ENCODE data around the gene LRIG2.
"Not testable (repeated sequence)": the region's sequence is repeated elsewhere in the genome, so short reads cannot be mapped to it uniquely, and the experiment has no call there.

Gene LRIG2

DNA sequence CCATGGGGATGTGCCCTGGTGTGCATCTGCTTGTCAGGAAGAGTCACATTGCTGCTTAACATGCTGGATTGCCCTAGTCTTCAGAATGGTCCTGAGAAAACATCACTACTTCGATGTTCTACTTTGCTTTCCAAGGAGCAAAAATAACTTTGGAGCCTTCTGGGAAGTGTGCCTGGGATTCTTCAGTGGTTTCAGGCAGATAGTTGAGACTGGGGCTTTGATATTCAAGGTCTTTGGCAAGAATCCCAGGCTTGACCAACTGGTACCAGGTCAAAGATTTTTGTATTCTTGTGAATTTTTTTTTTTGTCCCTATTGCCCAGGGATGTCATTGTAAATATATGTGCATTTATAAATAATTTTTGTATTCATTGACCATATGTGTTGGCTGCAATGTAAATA is 51.4 kb downstream of the LRIG2 start:
- no peak for DNase-seq (ENCODE audit: low read depth in 2 of 3, low spot score in 1 of 3)

DNA sequence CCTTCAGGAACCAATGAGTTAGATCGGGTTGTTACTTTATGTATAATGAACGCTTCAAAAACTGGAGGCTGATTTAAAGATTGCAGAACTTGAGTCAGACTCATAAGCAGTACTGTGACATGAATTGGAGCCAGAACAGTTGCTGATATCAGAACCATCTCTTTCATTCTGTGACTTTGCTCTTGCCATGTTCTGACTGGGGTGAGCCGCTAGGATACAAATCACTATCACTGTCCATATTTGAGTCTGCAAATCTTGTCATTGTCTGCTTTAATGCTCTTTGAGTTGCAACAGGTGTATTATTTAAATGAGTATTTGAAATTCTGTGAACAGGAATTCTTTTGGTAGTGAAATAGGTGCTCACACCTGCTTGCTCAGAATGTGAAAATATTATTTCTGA is 52.5 kb downstream of the LRIG2 start:
- DNase-seq (ENCODE audit: low read depth in 2 of 3, low spot score in 1 of 3) = no peak

DNA sequence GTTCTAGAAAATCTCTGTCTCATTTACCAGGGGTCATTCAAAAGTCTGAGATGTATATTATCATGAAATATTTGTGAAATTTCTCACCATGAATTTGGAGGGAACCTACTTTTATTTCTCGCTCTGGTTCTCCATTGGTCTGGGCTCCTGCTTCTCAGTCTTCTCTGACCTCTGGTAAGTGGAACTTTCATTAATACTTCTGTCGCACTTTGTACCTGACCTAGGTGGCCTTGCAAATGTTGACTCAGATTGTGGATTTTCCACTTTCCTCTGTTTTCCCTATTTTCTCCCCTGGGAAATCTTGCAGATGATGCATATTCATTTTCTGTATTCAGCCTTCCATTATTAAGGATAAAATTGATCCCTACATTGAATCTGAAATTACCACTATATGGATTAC is 53.2 kb downstream of the LRIG2 start:
- DNase-seq (ENCODE audit: low read depth in 2 of 3, low spot score in 1 of 3) = no peak

DNA sequence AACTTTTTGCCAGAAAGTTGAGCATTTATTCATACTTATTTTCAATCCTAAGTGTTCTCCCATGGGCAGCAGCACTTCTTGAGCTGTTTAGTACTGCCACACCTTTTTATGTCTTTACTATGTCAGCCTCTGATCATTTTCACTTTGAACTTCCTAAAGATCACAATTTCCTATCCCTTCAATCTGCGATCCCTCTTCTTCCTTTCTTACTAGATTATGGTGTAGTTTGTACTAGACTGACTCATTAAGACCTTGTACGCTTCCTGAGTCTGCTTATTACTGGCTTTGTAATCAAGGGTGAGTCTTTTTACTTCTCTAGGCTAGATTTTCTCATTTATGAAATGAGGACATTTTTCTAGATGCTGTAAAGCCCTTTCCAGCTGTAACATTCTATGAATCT is 55.1 kb downstream of the LRIG2 start:
- DNase-seq (ENCODE audit: low read depth in 2 of 3, low spot score in 1 of 3) = no peak

DNA sequence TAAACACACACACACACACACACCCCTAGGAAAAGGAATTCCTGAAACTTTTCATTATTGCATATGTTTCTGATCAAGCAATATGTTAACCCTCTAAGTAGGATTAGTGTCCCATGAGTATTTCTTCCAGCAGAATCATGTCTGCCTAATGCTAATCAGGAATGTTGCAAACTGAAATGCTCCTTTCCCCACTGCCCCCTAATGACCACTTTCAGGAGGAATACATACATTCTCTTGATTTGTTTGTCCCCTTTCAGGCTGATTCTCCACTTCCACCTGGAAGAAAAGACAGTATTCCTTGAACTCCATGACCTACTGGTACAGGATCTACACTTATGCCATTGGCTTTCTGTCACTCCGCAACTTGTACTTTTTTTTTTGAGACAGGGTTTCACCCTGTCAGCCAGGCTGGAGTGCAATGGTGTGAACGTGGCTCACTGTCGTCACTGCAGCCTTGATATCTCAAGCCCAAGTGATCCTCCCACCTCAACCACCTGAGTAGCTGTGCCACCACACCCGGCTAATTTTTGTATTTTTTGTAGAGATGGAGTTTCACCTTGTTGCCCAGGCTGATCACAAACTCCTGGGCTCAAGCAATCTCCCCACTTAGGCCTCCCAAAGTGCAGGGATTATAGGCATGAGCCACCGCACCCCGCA is 56.7 kb downstream of the LRIG2 start:
- no peak for DNase-seq (ENCODE audit: low read depth in 2 of 3, low spot score in 1 of 3)

DNA sequence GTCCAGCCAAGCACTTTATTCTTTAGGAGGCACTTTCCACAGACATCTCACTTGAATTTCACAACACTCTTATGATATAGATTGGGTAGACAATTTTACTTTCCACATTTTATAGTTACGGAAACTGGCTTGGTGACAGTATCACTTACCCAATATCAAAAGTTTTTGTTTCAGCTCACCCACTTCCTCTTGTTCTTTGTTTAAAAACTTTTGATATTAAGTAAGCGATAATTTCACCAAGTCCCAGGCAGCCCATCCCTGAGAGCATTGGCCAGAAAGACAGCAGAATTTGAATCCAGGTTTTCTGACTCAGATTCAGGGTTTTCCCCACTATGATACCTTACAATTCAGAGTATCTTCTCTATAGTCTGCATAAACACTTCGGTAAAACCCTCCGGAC is 60.0 kb downstream of the LRIG2 start:
- DNase-seq (ENCODE audit: low read depth in 2 of 3, low spot score in 1 of 3) = peak; percentile 8 to 24 (median 15)

DNA sequence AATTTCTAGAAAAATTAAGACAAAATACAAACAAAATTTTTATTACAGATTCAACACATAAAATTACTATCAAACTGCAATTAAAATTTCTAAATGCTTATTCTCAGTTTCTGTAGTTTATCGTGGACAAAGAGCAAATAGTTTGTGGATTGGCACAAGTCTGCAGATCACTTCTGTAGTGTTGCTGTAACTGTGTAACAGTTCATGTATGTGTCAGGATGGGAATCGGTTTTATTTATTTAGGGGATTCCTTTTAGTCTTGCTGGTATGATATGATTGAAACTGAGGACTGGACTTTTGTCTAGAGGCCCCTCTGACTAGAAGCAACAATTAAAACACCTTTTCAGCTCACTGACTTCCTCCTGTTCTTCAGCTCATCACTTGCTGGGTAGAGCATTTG is 60.8 kb downstream of the LRIG2 start:
- no peak for DNase-seq (ENCODE audit: low read depth in 2 of 3, low spot score in 1 of 3)

DNA sequence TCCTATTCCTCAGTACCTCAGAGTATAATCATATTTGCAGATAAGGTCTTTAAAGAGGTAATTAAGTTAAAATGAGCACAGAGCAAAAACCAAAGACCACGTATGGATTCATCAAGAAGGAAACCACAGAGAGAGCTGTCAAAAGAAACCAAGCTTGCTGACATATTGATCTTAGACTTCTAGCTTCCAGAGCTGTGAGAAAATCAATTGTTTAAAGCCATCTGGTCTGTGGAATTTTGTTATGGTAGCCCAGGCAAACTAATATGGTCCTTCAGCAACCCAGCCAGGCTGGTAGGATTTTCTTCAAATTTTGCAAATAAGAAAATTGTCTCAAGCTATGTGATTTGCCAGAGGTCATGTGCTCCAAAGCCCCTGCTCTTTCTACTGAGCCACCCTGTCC is 62.5 kb downstream of the LRIG2 start:
- DNase-seq (ENCODE audit: low read depth in 2 of 3, low spot score in 1 of 3) = no peak

DNA sequence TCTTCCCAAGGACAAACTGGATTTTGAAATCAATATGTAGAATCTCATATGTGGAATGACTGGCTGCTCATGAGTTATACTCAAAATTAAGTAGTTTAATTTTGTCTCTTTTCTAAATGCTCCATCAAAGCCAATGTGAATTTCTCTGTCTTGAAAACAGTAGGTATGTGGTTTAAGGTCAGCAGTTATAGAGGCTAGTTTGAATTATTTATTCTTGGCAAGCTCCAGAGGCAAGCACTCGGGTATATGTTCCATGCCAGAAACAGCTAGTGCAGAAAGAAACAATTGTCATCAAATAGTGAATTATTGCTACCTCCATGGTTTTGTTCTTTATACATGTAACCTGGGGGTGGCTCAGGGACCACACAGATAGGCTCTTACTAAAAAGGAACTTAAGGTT is 63.5 kb downstream of the LRIG2 start:
- DNase-seq (ENCODE audit: low read depth in 2 of 3, low spot score in 1 of 3) = no peak

DNA sequence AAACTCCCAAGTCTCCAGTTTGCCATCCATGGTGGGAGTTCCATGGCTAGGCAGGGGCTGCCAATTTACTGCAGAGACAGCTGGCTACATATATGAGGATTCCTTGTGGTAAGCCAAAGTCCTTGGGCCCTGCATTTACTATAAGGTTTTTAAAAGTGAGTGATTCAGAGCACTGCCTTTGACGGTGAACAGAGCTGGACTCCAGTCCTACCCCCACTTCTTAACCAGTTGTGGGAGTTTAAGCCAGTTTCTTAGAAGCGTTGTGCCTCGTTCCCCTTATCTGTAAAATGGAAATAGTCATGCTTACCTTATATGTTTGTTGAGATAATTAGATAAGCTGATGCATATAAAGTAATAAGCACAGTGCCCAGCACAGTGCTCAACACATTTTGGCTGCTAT is 64.6 kb downstream of the LRIG2 start:
- DNase-seq (ENCODE audit: low read depth in 2 of 3, low spot score in 1 of 3) = no peak

DNA sequence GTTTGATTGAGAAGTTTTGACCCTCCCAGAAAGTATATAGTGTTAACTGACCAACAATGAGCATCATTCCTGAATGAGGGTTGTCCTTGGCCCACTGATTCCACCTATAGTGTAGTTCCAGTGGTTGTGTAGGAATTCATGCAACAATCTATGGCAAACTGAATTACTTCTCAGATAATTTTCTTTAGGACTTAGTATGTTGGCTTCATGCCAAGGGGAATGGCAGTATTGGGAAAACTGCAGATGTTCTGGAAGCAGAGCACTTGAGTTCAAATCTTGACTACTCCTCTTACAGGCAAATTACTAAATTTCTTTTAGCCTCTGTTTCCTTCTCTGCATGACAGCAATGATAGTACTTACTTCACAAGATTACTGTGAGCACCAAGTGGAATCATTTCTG is 65.8 kb downstream of the LRIG2 start:
- no peak for DNase-seq (ENCODE audit: low read depth in 2 of 3, low spot score in 1 of 3)

DNA sequence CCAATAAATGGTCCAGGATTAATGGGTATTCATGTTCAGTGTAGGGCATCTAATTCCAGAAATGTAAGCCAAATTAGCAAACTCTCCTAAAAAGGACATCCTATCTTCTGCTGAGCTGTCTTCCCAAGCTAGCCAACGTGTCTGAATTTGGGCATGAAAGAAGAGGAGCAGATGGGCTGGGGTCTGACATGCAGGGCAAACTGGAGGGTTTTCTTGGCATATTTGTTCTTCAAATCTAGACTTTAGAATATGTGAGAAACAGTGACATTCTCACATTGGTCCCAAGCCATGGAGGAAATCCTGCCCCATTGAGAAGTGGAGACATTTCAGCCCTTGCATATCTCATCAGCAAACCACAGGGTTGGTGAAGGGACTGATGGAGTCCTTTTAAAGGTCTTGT is 67.2 kb downstream of the LRIG2 start:
- DNase-seq (ENCODE audit: low read depth in 2 of 3, low spot score in 1 of 3) = no peak

DNA sequence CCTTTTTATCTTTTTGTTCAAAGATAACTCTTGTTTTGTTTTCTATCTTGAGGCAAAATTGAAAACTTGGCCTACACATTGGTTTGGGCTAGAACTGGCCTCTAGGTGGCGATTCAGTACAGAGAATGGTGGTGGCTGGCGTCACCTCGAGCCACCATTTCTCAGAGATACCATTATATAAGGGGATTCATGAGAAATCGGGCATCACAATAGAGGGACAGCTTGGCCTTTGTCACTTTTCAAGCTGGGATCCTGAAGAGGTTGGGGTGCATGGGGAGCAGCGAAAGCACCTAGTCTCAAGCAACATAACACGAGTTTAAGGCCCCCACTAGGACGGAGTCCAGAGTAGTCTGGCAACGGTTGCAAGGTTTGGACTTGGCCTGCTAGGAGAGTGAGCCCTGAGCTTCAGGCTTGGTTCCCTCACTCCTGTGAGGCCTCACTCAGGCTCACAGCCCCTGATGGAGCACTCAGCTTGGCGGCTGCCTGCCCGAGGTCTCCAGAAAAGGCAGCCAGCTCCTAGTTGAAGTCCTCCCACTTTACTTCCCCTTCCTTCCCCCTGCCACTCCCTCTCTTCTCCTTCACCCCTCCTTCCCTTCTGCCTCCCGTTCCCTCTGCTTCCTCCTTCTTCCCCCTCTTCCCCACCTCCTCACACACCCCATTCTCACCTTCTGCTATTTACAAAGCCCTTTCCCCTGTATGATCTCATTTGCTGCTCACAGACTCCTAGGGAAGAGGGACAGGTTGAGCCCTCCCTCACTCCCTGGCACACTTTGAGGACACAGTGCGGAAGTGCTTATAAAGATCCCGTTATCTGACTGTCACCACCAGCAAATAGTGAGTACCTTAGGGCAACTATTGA is 67.8 kb downstream of the LRIG2 start:
- DNase-seq (ENCODE audit: low read depth in 2 of 3, low spot score in 1 of 3) = peak; percentile 15 to 57 (median 21)

DNA sequence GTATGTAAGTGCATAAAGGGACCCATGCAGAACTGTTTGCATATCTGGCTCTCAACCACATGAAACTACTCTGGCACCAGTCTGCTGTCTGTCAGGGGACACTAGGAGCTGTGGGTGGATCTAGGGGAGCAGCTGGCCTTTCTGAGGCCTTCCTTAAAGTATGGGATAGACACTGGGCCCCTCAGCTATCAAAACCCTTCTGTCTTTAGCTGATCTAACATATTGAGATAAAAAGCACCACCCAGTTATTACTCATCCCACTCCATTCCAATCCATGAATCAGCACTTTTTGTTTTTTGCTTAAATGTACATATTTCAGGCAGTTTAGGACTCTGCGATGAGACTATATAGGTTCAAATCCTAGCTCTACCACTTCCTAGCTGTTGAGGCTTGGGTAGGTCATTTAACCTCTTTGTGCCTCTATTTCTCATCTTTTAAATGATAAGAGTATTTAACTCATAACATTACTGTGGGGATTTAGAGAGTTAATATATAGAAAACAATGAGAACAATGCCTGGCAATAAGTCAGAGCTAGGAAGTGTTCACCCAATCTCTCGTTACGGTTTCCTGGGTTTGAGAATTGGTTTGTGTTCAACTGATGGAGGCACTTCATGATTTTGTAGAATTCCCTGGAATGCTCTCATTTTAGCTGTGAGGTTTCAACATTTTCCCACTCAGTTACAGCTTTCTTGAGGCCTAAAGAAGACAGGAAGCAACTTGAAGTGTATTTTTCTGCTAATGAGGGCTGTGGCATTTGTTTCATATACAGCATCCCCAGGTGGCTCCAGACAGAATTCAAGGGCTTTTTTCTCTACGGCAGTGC is 68.9 kb downstream of the LRIG2 start:
- no peak for DNase-seq (ENCODE audit: low read depth in 2 of 3, low spot score in 1 of 3)

DNA sequence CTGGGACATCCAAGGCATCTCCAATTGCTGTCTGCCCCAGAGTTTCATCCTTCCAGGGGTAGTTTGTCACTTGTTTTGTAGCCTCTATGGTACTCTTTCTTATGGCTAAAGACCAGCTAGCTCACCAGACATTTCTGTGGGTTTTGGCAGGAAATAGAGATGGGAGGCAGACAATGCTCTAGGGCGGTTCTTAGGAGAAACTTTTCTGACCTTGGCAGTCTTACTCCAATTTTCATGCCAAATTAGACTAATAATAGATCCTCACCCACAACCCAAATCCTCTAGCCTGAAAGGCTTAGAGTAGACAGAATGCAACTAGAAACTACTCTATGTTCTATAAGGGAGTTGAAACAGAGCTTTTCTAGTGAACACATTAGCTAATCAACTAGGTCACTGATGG is 69.8 kb downstream of the LRIG2 start:
- DNase-seq (ENCODE audit: low read depth in 2 of 3, low spot score in 1 of 3) = no peak

DNA sequence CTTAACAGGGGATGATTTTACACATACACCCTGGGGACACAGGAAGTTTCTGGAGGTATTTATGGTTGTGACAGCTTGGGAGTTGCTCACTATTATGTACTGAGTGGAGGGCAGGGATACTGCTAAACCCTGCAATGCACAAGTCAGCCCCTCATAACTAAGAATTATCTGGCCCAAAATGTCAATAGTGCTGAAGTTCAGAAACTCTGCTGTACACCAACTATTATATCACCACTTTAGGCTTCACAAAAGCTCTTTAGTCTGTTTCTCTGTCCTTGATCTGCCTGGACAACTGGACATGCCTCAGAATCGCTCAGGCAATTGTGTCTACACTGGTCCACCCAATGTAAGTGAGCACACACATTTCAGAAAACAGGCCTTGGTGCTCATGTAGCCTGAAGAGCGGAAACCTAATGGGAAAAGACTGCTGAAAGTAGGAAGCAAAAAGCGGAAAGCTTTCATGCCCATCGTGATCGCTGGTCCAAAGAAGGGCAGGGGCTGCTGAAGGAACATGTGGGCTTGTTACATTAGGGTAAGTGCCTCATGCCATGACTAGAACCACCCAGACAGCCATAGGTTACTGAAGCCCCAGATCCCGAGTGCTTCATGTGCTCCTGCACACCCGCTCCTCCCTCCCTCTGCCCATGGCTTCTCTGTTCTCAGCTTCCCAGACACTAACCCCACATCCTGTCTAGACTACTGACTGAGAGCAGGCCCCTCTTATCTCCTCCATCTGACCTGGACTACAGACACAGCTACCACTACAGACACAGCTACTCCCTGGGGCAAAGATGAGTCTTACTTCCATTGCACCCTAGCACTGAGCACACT is 73.5 kb downstream of the LRIG2 start:
- DNase-seq (ENCODE audit: low read depth in 2 of 3, low spot score in 1 of 3) = no peak

DNA sequence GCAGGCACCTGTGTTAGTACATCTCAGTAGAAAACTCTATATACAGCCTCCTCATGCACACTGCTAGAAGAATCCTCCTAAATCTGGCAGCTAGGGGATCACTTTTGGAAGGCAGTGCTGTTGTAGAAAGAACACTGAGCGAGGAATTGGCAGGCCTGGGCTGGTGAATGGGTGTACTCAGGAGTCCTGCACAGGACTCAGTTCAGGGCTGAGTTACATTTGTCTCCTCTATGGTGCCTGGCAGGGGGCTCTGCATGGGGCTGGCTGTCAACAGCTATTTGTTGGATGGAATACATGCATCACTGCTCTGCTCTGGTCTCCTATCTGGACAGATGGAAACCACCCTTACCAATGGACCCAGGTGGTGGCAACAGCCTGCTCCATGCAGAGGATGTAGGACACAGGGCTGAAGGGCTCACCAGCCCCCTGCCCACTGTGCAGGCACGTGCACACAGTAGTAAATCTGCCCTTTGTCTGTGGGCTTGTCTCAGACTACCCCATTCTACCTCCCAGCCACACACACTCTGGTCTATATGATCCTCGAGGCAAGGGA is 74.2 kb downstream of the LRIG2 start:
- DNase-seq (ENCODE audit: low read depth in 2 of 3, low spot score in 1 of 3) = no peak

DNA sequence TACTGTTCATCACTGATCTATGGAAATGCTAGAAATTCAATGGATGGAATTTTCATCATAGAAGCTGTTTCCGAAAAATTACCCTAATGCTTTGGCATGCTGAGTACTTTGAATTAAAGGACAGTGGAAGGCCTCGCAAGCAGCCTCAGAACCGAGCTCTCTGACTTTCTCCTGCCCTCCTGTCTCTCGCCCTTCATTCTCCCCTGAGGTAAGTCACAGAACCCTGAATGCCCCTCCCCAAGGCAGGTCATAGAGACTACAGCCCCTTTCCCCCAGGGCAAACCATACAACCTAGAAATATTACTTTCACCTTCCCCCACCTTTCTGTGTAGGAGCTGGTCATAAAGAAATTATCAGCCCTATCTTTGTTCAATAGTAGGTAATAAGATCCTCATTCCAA is 74.8 kb downstream of the LRIG2 start:
- no peak for DNase-seq (ENCODE audit: low read depth in 2 of 3, low spot score in 1 of 3)

DNA sequence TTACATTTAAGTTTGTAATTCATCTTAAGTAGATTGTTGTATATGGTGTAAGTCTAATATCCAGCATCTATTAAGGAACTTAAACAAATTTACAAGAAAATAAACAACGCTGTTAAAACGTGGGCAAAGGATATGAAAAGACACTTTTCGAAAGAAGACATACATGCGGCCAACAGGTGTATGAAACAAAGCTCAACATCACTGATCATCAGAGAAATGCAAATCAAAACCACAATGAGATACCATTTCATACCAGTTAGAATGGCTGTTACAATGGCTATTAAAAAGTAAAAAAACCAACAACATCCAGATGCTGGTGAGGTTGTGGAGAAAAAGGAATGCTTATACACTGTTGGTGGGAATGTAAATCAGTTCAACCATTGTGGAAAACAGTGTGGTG is 77.5 kb downstream of the LRIG2 start:
- DNase-seq (ENCODE audit: low read depth in 2 of 3, low spot score in 1 of 3) = not testable (repeated sequence)

DNA sequence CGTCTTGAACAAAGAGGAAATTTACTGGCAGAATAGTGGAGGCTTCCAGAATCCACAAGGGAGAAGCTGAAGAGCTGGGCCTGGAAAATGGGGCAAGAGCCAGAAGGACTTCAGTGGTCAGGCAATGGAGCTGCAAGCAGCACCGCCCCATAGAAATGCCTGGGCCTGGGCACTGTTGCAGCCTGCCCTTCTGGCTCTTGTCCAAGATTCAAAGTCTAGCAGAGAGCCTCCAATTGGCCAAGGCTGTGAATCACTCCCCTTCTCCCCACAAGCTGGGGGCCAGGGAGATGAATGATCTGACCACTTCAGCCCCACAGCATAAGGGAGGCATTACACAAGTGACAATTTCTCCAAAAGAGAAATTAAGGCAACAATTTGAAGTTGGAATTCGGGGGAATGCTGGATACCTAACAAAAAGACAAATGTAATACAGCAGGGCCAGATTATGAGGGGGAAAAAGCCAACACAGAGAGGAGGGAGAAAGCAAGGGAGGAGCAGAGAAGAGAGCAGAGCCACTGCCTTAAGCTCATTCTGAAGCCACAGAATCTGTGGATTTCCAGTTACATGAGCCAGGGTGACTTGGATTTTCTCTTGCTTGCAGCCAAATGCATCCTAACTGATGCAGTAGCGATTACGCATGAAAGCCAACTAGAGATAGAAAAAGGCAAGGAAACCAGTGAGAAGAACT is 80.3 kb downstream of the LRIG2 start:
- DNase-seq (ENCODE audit: low read depth in 2 of 3, low spot score in 1 of 3) = no peak

All from stimulated activated CD4-positive, alpha-beta T cell treated with anti-CD3 and anti-CD28 coated beads, Interleukin-12 subunit alpha, Interleukin-12 subunit beta, amount 100 ng/mL, for 48 hours (primary cell).